ENCODE data around the gene ZNF337. TPM values are rescaled to one million over a fixed set of nuclear protein-coding genes. Genes with fewer than 3 reads are reported as not detected.

Gene ZNF337
- total RNA-seq, 6 experiments from 2014 or later: 2.9 to 4.8 (median 4.3) TPM

GRCh38 chr20:25676164-25676809, 20.4 kb downstream of the ZNF337 start:
- ATAC-seq: peak in 1 of 4 donors; percentile 83
- 93% methylated on average over 10 of the region's 10 CpGs for WGBS (ENCODE audit: insufficient coverage, low coverage, low lambda C conversion rate, missing lambda C conversion rate)

GRCh38 chr20:25675161-25675560, 21.5 kb downstream of the ZNF337 start:
- H3K4me1 ChIP-seq: no peaks in the 10 kb centered on the region
- H3K4me3 ChIP-seq: no peak overlapping the region
- intact Hi-C loops (cut with DNase I): no loop called here
- no peak for DNase-seq
- no peaks in the 10 kb centered on the region for H3K9me3 ChIP-seq
- TF ChIP-seq POLR2A (IDR thresholded peaks at IDR 0.05) (no peak), CTCF (IDR thresholded peaks at IDR 0.05) (no peak)
- no peak for ATAC-seq
- H3K27me3 ChIP-seq: no peaks in the 10 kb centered on the region
- WGBS (ENCODE audit: insufficient coverage, low coverage, low lambda C conversion rate, missing lambda C conversion rate): 90% methylated on average over 4 of the region's 6 CpGs
- peaks cover 0 to 37% (median 14%) of the 10 kb centered on the region in 4 donors for H3K36me3 ChIP-seq
- no peak overlapping the region for H3K27ac ChIP-seq

More at GRCh38 chr20:25676164-25676809, 20.4 kb downstream of the ZNF337 start:
- intact Hi-C loops (cut with DNase I): no loop called here
- Histone ChIP-seq H3K4me3 (no peak overlapping the region), H3K27ac (no peak overlapping the region), H3K27me3 (no peaks in the 10 kb centered on the region), H3K4me1 (no peaks in the 10 kb centered on the region), H3K9me3 (no peaks in the 10 kb centered on the region), H3K36me3 (peaks cover 0 to 37% (median 14%) of the 10 kb centered on the region in 4 donors)
- no peak for TF ChIP-seq CTCF (IDR thresholded peaks at IDR 0.05)
- TF ChIP-seq POLR2A (IDR thresholded peaks at IDR 0.05): no peak
- DNase-seq: no peak

GRCh38 chr20:25672659-25673235, 23.9 kb downstream of the ZNF337 start:
- no peaks in the 10 kb centered on the region for H3K9me3 ChIP-seq
- no peak overlapping the region for H3K4me3 ChIP-seq
- no peaks in the 10 kb centered on the region for H3K4me1 ChIP-seq
- DNase-seq (no peak), ATAC-seq (no peak)
- no peaks in the 10 kb centered on the region for H3K27me3 ChIP-seq
- intact Hi-C loops (cut with DNase I): no loop called here
- no peak for TF ChIP-seq CTCF (IDR thresholded peaks at IDR 0.05)
- no peak for TF ChIP-seq POLR2A (IDR thresholded peaks at IDR 0.05)
- H3K36me3 ChIP-seq: peaks cover 0 to 34% (median 10%) of the 10 kb centered on the region in 4 donors
- no peak overlapping the region for H3K27ac ChIP-seq
- WGBS (ENCODE audit: insufficient coverage, low coverage, low lambda C conversion rate, missing lambda C conversion rate): 81% methylated on average over 4 of the region's 4 CpGs

- intact Hi-C loops (cut with DNase I): no loop called here
- Histone ChIP-seq H3K36me3 (peaks cover 0 to 6% (median under 1%) of the 10 kb centered on the region in 4 donors), H3K4me3 (no peak overlapping the region), H3K27me3 (no peaks in the 10 kb centered on the region), H3K9me3 (no peaks in the 10 kb centered on the region), H3K27ac (no peak overlapping the region), H3K4me1 (no peaks in the 10 kb centered on the region)
- peak in 3 of 4 donors; percentile 12 to 86 (median 35) for ATAC-seq
- no peak for DNase-seq
- TF ChIP-seq CTCF (IDR thresholded peaks at IDR 0.05): no peak
- TF ChIP-seq POLR2A (IDR thresholded peaks at IDR 0.05): no peak
- WGBS (ENCODE audit: insufficient coverage, low coverage, low lambda C conversion rate, missing lambda C conversion rate): 54% methylated on average over 3 of the region's 7 CpGs
Measured at GRCh38 chr20:25669826-25670422, 26.7 kb downstream of the ZNF337 start.

All from right lobe of liver (tissue), 6 donors.